BLaER1 treated with 17β-estradiol and CSF1 and Interleukin-3, amounts not matched to agents 10 nM and 100 nM (cell line): ENCODE measurements around the gene RNF214.

Experiments
- H3K27ac ChIP-seq, 11 experiments: shearing (Covaris generic); formaldehyde crosslinking; 2 replicates each; pipeline ENCODE4 v1.8.1; 2022
- H3K27me3 ChIP-seq, 11 experiments: shearing (Covaris generic); formaldehyde crosslinking; 2 replicates each; pipeline ENCODE4 v1.8.1; 2022
- H3K36me3 ChIP-seq, 11 experiments: shearing (Covaris generic); formaldehyde crosslinking; 2 replicates each; pipeline ENCODE4 v1.8.1; 2022
- H3K4me1 ChIP-seq, 10 experiments: shearing (Covaris generic); formaldehyde crosslinking; 2 replicates each; pipeline ENCODE4 v1.8.1; 2022
- H3K4me2 ChIP-seq, 11 experiments: shearing (Covaris generic); formaldehyde crosslinking; 2 replicates each; pipeline ENCODE4 v1.8.1; 2022
- H3K4me3 ChIP-seq, 10 experiments: shearing (Covaris generic); formaldehyde crosslinking; 2 replicates each; pipeline ENCODE4 v1.8.1; 2022
- H3K9ac ChIP-seq, 11 experiments: shearing (Covaris generic); formaldehyde crosslinking; 2 replicates each; pipeline ENCODE4 v1.8.1; 2022
- H3K9me3 ChIP-seq, 11 experiments: shearing (Covaris generic); formaldehyde crosslinking; replicated peaks in 1 of 11; 2 replicates each; pipeline ENCODE4 v1.8.1; 2022
- H4K20me1 ChIP-seq, 11 experiments: shearing (Covaris generic); formaldehyde crosslinking; 2 replicates each; pipeline ENCODE4 v1.8.1; 2022
- Cebpa-rat ChIP-seq, 11 experiments: shearing (Covaris generic); IDR thresholded peaks; 2 replicates each; pipeline ENCODE4 v1.8.1; 2022

Gene RNF214

DNA sequence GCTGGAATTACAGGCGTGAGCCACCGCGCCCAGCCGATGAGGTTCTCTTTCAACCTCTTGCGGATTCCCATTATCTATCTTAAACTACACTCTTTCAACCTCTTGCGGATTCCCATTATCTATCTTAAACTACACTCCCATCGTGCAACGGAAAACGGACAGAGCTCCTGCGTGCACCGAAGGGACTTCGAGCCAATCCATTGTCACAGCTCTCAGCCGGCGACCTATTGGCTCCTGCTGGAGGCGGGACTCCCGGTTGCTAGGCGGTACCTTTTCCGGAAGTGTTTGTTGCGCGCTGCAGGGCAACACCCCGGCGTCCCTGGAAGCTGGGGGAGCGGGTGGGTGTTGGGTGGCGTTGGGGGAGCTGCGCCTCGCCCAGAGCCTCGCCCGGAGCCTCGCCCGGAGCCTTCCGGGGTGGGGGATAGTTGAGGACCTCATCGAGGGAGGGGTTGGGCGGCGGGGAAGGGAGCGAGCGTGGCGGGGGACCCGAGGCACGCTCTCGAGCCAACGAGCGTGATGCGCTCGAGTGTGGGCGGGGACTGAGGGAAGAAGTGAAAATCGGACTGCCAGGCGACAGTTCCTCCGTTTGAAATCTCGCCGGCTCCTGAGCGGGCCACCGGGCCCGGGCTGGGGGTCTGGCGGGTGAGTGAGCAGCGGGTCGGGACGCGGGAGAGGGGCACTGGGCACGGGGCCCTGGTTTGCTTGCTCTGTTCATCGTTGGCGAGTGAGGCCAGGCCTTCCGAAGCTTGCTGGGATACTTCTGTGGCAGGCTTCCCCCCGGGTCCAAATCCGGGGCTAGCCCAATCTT is 95.3 kb downstream of the RNF214 start, which contains the start of gene CEP164:
Gene CEP164, plus strand, starts transcription at position 288 of the 808 bp plus-strand sequence. CDS start 10,733 bp downstream, outside the sequence.
- no peaks in the 10 kb centered on the region for H3K9me3 ChIP-seq
- 0 out of 22 replicates have a peak, but pooled peaks cover 0 to 5% (median 0%) of the 10 kb centered on the region in 11 experiments for H3K36me3 ChIP-seq
- H3K4me3 ChIP-seq, result peak within 1 kb of the TSS; percentile 66 to 81 (median 73)
- peak within 1 kb of the TSS; percentile 68 to 92 (median 79) for H3K27ac ChIP-seq
- peaks cover 0 to 8% (median 0%) of the 10 kb centered on the region in 11 experiments; a peak in 2 of 22 replicates for H4K20me1 ChIP-seq
- no peaks in the 10 kb centered on the region for H3K27me3 ChIP-seq
- H3K4me2 ChIP-seq, result peak within 1 kb of the TSS; percentile 85 to 96 (median 92)
- TF ChIP-seq Cebpa-rat (IDR thresholded peaks at IDR 0.05), result no peak
- peak within 1 kb of the TSS; percentile 78 to 93 (median 87) for H3K9ac ChIP-seq
- peaks cover 12 to 27% (median 15%) of the 10 kb centered on the region in 10 experiments for H3K4me1 ChIP-seq

GRCh38 chr11:117328375-117329010 is 96.0 kb downstream of the RNF214 start:
- peak overlapping the region; percentile 78 to 93 (median 87) for H3K9ac ChIP-seq
- no peak for TF ChIP-seq Cebpa-rat (IDR thresholded peaks at IDR 0.05)
- peak overlapping the region; percentile 68 to 92 (median 79) for H3K27ac ChIP-seq
- no peaks in the 10 kb centered on the region for H3K9me3 ChIP-seq
- H4K20me1 ChIP-seq, result peaks cover 0 to 8% (median 0%) of the 10 kb centered on the region in 11 experiments; a peak in 2 of 22 replicates
- H3K4me3 ChIP-seq, result peak overlapping the region; percentile 66 to 81 (median 73)
- no peaks in the 10 kb centered on the region for H3K27me3 ChIP-seq
- peak overlapping the region; percentile 85 to 96 (median 92) for H3K4me2 ChIP-seq
- H3K4me1 ChIP-seq, result peaks cover 12 to 27% (median 16%) of the 10 kb centered on the region in 10 experiments
- H3K36me3 ChIP-seq, result 0 out of 22 replicates have a peak, but pooled peaks cover 0 to 5% (median 0%) of the 10 kb centered on the region in 11 experiments

DNA sequence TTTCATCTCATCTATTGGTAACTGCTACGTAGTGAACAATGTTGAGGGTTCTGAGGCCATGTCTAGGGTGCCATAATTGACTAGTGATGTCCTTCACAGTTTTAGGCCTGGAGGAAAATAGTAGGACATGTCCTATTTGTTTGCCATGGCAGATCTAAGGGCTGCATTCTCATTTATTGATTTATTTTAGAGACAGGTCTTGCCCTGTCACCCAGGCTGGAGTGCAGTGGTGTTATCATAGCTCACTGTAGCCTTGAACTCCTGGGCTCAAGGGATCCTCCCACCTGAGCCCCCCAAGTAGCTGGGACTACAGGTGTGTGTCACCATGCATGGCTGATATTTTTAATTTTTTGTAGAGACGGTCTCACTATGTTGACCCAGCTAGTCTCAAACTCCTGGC is 100.4 kb downstream of the RNF214 start:
- H4K20me1 ChIP-seq, result peaks cover 0 to 13% (median 0%) of the 10 kb centered on the region in 11 experiments; a peak in 2 of 22 replicates
- H3K9me3 ChIP-seq, result no peaks in the 10 kb centered on the region
- TF ChIP-seq Cebpa-rat (IDR thresholded peaks at IDR 0.05), result no peak

DNA sequence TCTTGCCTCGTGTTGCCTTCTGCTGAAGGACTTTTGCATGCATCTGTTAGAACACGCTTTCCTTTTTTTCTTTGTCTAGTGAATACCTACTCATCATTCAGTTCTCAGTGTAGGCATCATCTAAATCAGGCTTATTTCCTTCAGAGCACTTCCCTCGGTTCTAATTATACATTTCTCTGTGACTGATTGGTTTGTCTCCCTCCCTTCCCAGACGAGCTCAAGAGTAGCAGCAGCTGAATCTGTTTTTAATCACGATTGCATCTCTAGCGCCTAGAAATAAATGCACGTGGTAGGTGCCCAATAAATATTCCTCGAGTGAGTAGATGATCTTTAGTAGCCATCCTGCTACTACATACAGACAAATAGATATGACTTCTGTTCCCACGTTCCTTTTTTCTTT is 101.4 kb downstream of the RNF214 start:
- no peaks in the 10 kb centered on the region for H3K27me3 ChIP-seq
- peaks cover 0 to 51% (median 13%) of the 10 kb centered on the region in 11 experiments; a peak in 15 of 22 replicates for H3K36me3 ChIP-seq
- no peak overlapping the region for H3K4me3 ChIP-seq
- TF ChIP-seq Cebpa-rat (IDR thresholded peaks at IDR 0.05), result no peak
- no peaks in the 10 kb centered on the region for H3K9me3 ChIP-seq
- no peak overlapping the region for H3K9ac ChIP-seq
- no peak overlapping the region for H3K4me2 ChIP-seq
- peaks cover 4 to 27% (median 12%) of the 10 kb centered on the region in 10 experiments for H3K4me1 ChIP-seq
- H3K27ac ChIP-seq, result no peak overlapping the region
- peaks cover 0 to 19% (median 0%) of the 10 kb centered on the region in 11 experiments; a peak in 2 of 22 replicates for H4K20me1 ChIP-seq

More for the DNA sequence above, 100.4 kb downstream of the RNF214 start:
- Histone ChIP-seq H3K36me3 (peaks cover 0 to 40% (median 3%) of the 10 kb centered on the region in 11 experiments; a peak in 6 of 22 replicates), H3K27me3 (no peaks in the 10 kb centered on the region), H3K4me3 (no peak overlapping the region), H3K4me2 (no peak overlapping the region), H3K4me1 (peaks cover 12 to 31% (median 20%) of the 10 kb centered on the region in 10 experiments), H3K9ac (no peak overlapping the region), H3K27ac (no peak overlapping the region)

- H4K20me1 ChIP-seq, result peaks cover 0 to 19% (median 0%) of the 10 kb centered on the region in 11 experiments; a peak in 1 of 22 replicates
- no peak overlapping the region for H3K4me3 ChIP-seq
- no peak overlapping the region for H3K27ac ChIP-seq
- no peak for TF ChIP-seq Cebpa-rat (IDR thresholded peaks at IDR 0.05)
- H3K4me1 ChIP-seq, result peaks cover 0 to 17% (median 5%) of the 10 kb centered on the region in 10 experiments; a peak in 9 of 20 replicates
- H3K27me3 ChIP-seq, result no peaks in the 10 kb centered on the region
- no peak overlapping the region for H3K4me2 ChIP-seq
- H3K36me3 ChIP-seq, result peaks cover 6 to 61% (median 23%) of the 10 kb centered on the region in 11 experiments; a peak in 18 of 22 replicates
- no peaks in the 10 kb centered on the region for H3K9me3 ChIP-seq
- H3K9ac ChIP-seq, result no peak overlapping the region
These were observed 102.4 kb downstream of the RNF214 start for GRCh38 chr11:117334896-117335295.

GRCh38 chr11:117335399-117335798 is 102.9 kb downstream of the RNF214 start:
- H3K36me3 ChIP-seq, result peaks cover 7 to 66% (median 28%) of the 10 kb centered on the region in 11 experiments; a peak in 20 of 22 replicates

More at GRCh38 chr11:117335399-117335798, 102.9 kb downstream of the RNF214 start:
- no peak overlapping the region for H3K27ac ChIP-seq
- H4K20me1 ChIP-seq, result peaks cover 0 to 19% (median 0%) of the 10 kb centered on the region in 11 experiments; a peak in 1 of 22 replicates
- H3K27me3 ChIP-seq, result no peaks in the 10 kb centered on the region
- H3K4me1 ChIP-seq, result peaks cover 0 to 12% (median 5%) of the 10 kb centered on the region in 10 experiments; a peak in 8 of 20 replicates
- H3K9ac ChIP-seq, result no peak overlapping the region
- H3K9me3 ChIP-seq, result no peaks in the 10 kb centered on the region
- no peak overlapping the region for H3K4me3 ChIP-seq
- no peak for TF ChIP-seq Cebpa-rat (IDR thresholded peaks at IDR 0.05)
- H3K4me2 ChIP-seq, result no peak overlapping the region
